ENCODE data around the gene GAS2L1.

DNA sequence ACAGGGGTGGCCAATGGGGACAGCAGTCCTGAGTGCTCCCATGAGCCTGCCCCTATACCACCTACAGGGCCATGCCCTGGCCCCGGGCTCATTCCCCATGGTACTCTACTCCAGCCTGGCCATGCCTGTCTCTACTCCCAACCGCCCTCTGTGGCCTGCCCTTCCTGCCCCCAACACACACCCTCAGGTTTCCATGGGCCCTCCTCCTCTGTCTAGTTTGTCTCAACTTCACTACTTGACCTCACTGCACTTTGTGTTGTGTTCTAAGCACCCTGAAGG lies 35.3 kb downstream of the GAS2L1 start:
- TF ChIP-seq, protein P1, sequence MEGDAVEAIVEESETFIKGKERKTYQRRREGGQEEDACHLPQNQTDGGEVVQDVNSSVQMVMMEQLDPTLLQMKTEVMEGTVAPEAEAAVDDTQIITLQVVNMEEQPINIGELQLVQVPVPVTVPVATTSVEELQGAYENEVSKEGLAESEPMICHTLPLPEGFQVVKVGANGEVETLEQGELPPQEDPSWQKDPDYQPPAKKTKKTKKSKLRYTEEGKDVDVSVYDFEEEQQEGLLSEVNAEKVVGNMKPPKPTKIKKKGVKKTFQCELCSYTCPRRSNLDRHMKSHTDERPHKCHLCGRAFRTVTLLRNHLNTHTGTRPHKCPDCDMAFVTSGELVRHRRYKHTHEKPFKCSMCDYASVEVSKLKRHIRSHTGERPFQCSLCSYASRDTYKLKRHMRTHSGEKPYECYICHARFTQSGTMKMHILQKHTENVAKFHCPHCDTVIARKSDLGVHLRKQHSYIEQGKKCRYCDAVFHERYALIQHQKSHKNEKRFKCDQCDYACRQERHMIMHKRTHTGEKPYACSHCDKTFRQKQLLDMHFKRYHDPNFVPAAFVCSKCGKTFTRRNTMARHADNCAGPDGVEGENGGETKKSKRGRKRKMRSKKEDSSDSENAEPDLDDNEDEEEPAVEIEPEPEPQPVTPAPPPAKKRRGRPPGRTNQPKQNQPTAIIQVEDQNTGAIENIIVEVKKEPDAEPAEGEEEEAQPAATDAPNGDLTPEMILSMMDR (IDR thresholded peaks at IDR 0.05; ENCODE audit: borderline replicate concordance, extremely low read depth, low read length, poor library complexity, severe bottlenecking): no peak
- no peak for TF ChIP-seq EZH2 (IDR thresholded peaks at IDR 0.05; ENCODE audit: borderline replicate concordance, low read depth, low read length, severe bottlenecking)

Measured in DND-41 (cell line).